Adrenal gland (tissue), 12 donors: ENCODE measurements around the gene SPOCK2. TPM values are rescaled to one million over a fixed set of nuclear protein-coding genes. Genes with fewer than 3 reads are reported as not detected.
A peak's percentile ranks its signal among the peaks of the same experiment; 100 is the strongest.

Experiments
- DNase-seq, 7 donors: peaks; one replicate each; pipeline ENCODE4 v3.0.0-alpha.2; 2019 to 2020
- H3K27ac ChIP-seq, 5 donors: fragments of 200-600 bp; sonication (generic) in 4 of 5; 1 replicate in 3 of 5; 2 replicates in 2 of 5; pipeline versions ENCODE4 v1.5.1 to v1.8.0; 2016 to 2020; ENCODE audit warnings: mild to moderate bottlenecking in 1 of 5
- H3K27me3 ChIP-seq: fragments of 200-600 bp; 2 replicates; pipeline ENCODE4 v1.8.0; 2021
- H3K36me3 ChIP-seq, 2 donors: fragments of 200-600 bp; replicated peaks in 1 of 2; 1 replicate in 1 of 2; 2 replicates in 1 of 2; pipeline versions ENCODE4 v1.5.1 to v1.8.0; 2018 to 2022
- H3K4me1 ChIP-seq, 2 donors: fragments of 200-600 bp; replicated peaks in 1 of 2; 1 replicate in 1 of 2; 2 replicates in 1 of 2; pipeline versions ENCODE4 v1.5.1 to v1.8.0; 2018 to 2021
- H3K4me3 ChIP-seq, 4 donors: fragments of 200-600 bp; sonication (generic) in 3 of 4; one replicate each; pipeline ENCODE4 v1.5.1; 2016 to 2018
- H3K9me3 ChIP-seq, 3 donors: fragments of 200-600 bp; sonication (generic) in 1 of 3; replicated peaks in 1 of 3; 1 replicate in 2 of 3; 2 replicates in 1 of 3; pipeline versions ENCODE4 v1.5.1 to v1.8.0; 2016 to 2021
- POLR2A ChIP-seq, 2 donors: fragments of 450-650 bp; IDR thresholded peaks; one replicate each; pipeline ENCODE4 v1.6.1; 2017; ENCODE audit warnings: antibody characterized with exemption in 2 of 2, mild to moderate bottlenecking in 2 of 2, moderate library complexity in 1 of 2
- WGBS, 4 donors: extraction: QIAGEN DNeasy Blood & Tissue Kit in 2 of 4; methylation state at CpG; one replicate each; pipeline versions ENCODE4 v1.1.5 to v1.1.7; 2013 to 2017; 5-methylcytosine and 5-hydroxymethylcytosine counted together
- intact Hi-C, 2 donors: fragments of 100-400 bp; cut with DNase I; formaldehyde crosslinking; loops; one replicate each; pipeline versions ENCODE4 v1.14.1 to v1.15.0; 2022 to 2023
- polyA plus RNA-seq, 3 donors: library from polyadenylated mRNA; stranded (reverse); fragments of 200-250 nt in 2 of 3; fragments of 350-450 nt in 1 of 3; fragmentation: Illumina TruSeq in 1 of 3; extraction: RNeasy Lipid Tissue Mini Kit (QIAGEN cat#74804) in 1 of 3; gene quantifications; one replicate each; pipeline ENCODE4 v1.2.3, GENCODE V29; 2013 to 2014
- total RNA-seq, 9 donors: library from RNA; depleted of rRNA in 4 of 9; stranded (reverse); fragments of >200 nt in 4 of 9; fragments of 120-200 nt in 1 of 9; fragmentation: NEBNext Ultra II Directional in 1 of 9; extraction: Animal tissue kit (Norgen Biotek cat#: 25700) in 1 of 9; gene quantifications; one replicate each; pipeline versions ENCODE4 v1.1.0 to v1.2.4, GENCODE V29; 2013 to 2023
- TF ChIP-seq, protein P1 (sequence below), 6 experiments: fragments of 450-650 bp in 4 of 6; fragments of 200-600 bp in 2 of 6; sonication (generic) in 1 of 6; IDR thresholded peaks; 1 replicate in 5 of 6; 2 replicates in 1 of 6; pipeline versions ENCODE4 v1.5.1 to v1.8.0; 2016 to 2021; ENCODE audit warnings: antibody characterized with exemption in 6 of 6, mild to moderate bottlenecking in 2 of 6, moderate library complexity in 1 of 6
- donor health status: healthy with polysubstance abuse.
- donor health status: Bipolar disorder and iron deficiency.
- donor health status: DM: yes; HTN: yes; CAD: no.
- donor health status: DM: no; HTN: no; CAD: no.
- donor health status: DM: no; HTN: no; CAD: no.
- donor health status: DM: yes; HTN: yes; CAD: no.

Gene SPOCK2
- total and polyA plus RNA-seq, 12 donors, result 11.7 to 68.9 (median 37.4) TPM

DNA sequence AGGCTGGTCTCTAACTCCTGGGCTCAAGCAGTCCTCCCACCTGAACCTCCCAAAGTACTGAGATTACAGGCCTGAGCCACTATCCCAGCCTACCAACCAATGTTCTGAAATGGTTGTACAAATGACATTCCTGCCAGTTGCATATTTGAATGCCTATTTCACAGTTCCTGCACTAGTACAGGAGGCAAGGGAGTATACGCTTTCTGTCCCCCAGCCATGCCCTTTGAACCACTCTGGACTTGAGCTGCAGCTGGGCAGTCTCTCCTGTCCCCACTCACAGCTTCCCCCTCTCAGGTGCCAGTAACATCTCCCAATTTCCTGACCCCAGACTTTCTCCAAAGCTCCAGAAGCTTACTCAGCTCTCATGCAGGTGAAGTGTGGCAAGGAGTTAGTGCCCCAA lies 58.9 kb downstream of the SPOCK2 start:
- intact Hi-C loops, result no loop called here
- peaks cover 11 to 21% of the 10 kb centered on the region in 2 donors for H3K4me1 ChIP-seq
- no peaks in the 10 kb centered on the region for H3K9me3 ChIP-seq
- H3K27ac ChIP-seq, result no peak overlapping the region
- no peaks in the 10 kb centered on the region for H3K27me3 ChIP-seq
- H3K36me3 ChIP-seq, result no peaks in the 10 kb centered on the region
- TF ChIP-seq POLR2A (IDR thresholded peaks at IDR 0.05), result no peak
- TF ChIP-seq, protein P1, sequence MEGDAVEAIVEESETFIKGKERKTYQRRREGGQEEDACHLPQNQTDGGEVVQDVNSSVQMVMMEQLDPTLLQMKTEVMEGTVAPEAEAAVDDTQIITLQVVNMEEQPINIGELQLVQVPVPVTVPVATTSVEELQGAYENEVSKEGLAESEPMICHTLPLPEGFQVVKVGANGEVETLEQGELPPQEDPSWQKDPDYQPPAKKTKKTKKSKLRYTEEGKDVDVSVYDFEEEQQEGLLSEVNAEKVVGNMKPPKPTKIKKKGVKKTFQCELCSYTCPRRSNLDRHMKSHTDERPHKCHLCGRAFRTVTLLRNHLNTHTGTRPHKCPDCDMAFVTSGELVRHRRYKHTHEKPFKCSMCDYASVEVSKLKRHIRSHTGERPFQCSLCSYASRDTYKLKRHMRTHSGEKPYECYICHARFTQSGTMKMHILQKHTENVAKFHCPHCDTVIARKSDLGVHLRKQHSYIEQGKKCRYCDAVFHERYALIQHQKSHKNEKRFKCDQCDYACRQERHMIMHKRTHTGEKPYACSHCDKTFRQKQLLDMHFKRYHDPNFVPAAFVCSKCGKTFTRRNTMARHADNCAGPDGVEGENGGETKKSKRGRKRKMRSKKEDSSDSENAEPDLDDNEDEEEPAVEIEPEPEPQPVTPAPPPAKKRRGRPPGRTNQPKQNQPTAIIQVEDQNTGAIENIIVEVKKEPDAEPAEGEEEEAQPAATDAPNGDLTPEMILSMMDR (IDR thresholded peaks at IDR 0.05), result no peak
- no peak for DNase-seq
- no peak overlapping the region for H3K4me3 ChIP-seq
- 83 to 100% (median 88%) methylated on average over 1 of the region's 1 CpG for WGBS, 4 donors

DNA sequence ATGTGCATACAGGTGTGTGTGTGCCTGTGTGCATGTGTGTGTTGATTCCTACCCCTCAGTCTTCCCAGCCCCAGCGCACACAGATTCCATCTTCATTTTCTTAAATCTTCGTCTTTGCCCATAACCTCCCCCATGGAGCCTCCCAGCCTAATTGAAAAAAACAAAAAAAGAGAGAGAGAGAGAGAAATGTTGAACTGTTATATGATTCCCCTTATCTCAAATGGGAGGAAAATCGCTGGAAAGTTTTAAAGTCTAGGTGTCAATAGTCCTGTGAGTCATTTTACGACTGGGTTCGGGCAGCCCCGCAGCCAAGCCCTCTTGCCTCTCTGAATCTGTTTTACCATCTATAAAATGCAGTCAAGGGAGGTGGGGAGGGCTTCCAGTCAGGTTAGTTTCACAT lies 60.9 kb downstream of the SPOCK2 start:
- Histone ChIP-seq H3K4me1 (peaks cover 11 to 21% of the 10 kb centered on the region in 2 donors), H3K4me3 (no peak overlapping the region), H3K36me3 (no peaks in the 10 kb centered on the region), H3K9me3 (no peaks in the 10 kb centered on the region), H3K27me3 (no peaks in the 10 kb centered on the region), H3K27ac (no peak overlapping the region)
- 54 to 67% (median 66%) methylated on average over 6 of the region's 6 CpGs for WGBS, 4 donors
- no peak for TF ChIP-seq POLR2A (IDR thresholded peaks at IDR 0.05)
- TF ChIP-seq, protein P1 (IDR thresholded peaks at IDR 0.05), result no peak
- intact Hi-C loops, result no loop called here
- peak in 1 of 7 donors; percentile 39 for DNase-seq

DNA sequence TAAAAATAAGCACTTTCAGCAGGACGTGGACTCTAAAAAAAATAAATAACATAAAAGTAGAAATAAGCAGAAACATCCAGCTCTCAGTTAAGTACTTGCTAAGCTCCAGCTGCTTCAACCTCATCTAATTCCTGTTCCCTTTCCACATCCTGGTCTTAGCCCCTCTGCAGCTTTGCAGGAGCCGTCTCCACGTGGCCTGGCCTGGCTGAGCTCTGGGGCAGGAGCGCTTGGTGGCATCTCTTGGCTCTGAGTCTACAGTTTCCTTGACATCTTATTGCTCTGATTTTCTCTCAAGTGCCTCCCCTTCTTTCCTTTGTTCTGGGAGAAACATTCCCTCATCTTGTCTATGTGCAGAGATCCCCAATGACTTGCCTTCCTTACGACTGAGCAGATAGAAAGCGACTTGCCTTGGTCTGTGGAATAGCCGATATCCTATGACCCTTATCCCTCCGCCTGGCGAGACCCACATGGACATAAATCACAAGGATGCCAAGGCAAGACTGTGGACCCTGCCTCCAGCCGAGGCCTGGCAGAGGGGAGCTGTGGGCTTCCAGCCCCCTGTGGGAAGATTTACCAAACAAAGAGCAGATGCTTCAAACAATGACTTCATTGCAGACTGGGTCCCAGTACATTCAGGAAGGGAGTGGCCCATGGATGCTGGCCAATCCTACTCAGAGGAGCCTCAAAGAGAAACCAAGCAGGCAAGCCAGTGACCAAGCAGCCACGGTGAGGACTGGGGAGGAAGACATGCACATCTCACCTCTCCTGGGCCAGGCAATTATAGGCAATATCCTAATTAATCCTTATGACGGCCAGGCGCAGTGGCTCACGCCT lies 61.9 kb downstream of the SPOCK2 start:
- no peak for TF ChIP-seq POLR2A (IDR thresholded peaks at IDR 0.05)
- TF ChIP-seq, protein P1 (IDR thresholded peaks at IDR 0.05), result no peak
- Histone ChIP-seq H3K4me3 (no peak overlapping the region), H3K36me3 (no peaks in the 10 kb centered on the region), H3K4me1 (peaks cover 11 to 25% of the 10 kb centered on the region in 2 donors), H3K27me3 (no peaks in the 10 kb centered on the region), H3K27ac (no peak overlapping the region), H3K9me3 (no peaks in the 10 kb centered on the region)
- intact Hi-C loops, result no loop called here
- DNase-seq, result no peak
- 87 to 94% (median 92%) methylated on average over 14 of the region's 14 CpGs for WGBS, 4 donors

DNA sequence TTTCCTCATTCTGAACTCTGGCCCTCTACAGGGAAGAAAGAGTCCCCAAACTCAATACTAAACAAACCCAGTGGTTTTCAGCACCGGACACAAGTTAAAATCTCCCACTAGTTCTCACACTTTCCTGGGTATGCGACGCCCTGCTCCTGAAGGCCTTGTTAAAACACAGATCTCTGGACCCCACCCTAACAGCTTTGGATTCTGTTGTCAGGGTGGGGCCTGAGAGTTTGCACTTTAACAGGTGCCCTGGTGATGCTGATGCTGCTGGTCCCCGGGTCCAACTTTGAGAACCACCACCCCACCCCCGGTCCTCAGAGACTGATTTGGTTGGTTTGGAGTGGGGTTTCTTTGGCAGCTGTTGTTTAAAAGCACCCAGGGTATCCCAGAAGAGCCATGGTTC lies 62.5 kb downstream of the SPOCK2 start:
- H3K27ac ChIP-seq, result no peak overlapping the region

More for the DNA sequence above, 62.5 kb downstream of the SPOCK2 start:
- Histone ChIP-seq H3K9me3 (no peaks in the 10 kb centered on the region), H3K27me3 (no peaks in the 10 kb centered on the region), H3K36me3 (no peaks in the 10 kb centered on the region), H3K4me3 (no peak overlapping the region), H3K4me1 (peaks cover 13 to 26% of the 10 kb centered on the region in 2 donors)
- DNase-seq, result no peak
- WGBS, 4 donors, result 70 to 89% (median 80%) methylated on average over 4 to 5 of the region's 5 CpGs
- intact Hi-C loops, result no loop called here
- TF ChIP-seq POLR2A (IDR thresholded peaks at IDR 0.05), result no peak
- TF ChIP-seq, protein P1 (IDR thresholded peaks at IDR 0.05), result no peak
